Measurements from ENCODE around the gene EPGN. TPM values are rescaled to one million over a fixed set of nuclear protein-coding genes. Genes with fewer than 3 reads are reported as not detected.
A peak's percentile ranks its signal among the peaks of the same experiment; 100 is the strongest.

The EPGN gene
- 0.54 TPM for total RNA-seq
- polyA plus RNA-seq, result not detected

- peaks cover 2% of the 10 kb centered on the region for H3K27me3 ChIP-seq (ENCODE audit: control insufficient read depth, insufficient read depth, low read length)
- Mint-ChIP-seq H3K4me3 (peak within 1 kb of the TSS in 1 of 4 donors; percentile 9), H3K9me3 (no peaks in the 10 kb centered on the region), H3K36me3 (no peaks in the 10 kb centered on the region), H3K27me3 (peaks cover 5% of the 10 kb centered on the region), H3K27ac (peak within 1 kb of the TSS in 1 of 3 donors; percentile 7), H3K4me1 (peaks cover 0 to 7% (median 0%) of the 10 kb centered on the region in 4 donors)
- no peaks in the 10 kb centered on the region for H3K9me3 ChIP-seq (ENCODE audit: control insufficient read depth in 2 of 2, low read length in 2 of 2)
- no peak within 1 kb of the TSS for H3K4me3 ChIP-seq (ENCODE audit: low read depth, low read length)
- peak in 2 of 3 donors; percentile 1 to 6 for DNase-seq
- no peaks in the 10 kb centered on the region for H3K36me3 ChIP-seq (ENCODE audit: control insufficient read depth, insufficient read depth, low read length)
- no peaks in the 10 kb centered on the region for H3K4me1 ChIP-seq (ENCODE audit: control insufficient read depth, insufficient read depth, low read length, poor library complexity, severe bottlenecking)
- no peak for ATAC-seq (ENCODE audit: low read depth in 2 of 2)
- H3K27ac ChIP-seq (ENCODE audit: insufficient read depth, low read length, poor library complexity, severe bottlenecking), result no peak within 1 kb of the TSS
These were observed at the start of gene EPGN for GRCh38 chr4:74308215-74308614. Gene EPGN (plus strand): TSS chr4:74308470. CDS start chr4:74308534, 64 bp downstream.

DNA sequence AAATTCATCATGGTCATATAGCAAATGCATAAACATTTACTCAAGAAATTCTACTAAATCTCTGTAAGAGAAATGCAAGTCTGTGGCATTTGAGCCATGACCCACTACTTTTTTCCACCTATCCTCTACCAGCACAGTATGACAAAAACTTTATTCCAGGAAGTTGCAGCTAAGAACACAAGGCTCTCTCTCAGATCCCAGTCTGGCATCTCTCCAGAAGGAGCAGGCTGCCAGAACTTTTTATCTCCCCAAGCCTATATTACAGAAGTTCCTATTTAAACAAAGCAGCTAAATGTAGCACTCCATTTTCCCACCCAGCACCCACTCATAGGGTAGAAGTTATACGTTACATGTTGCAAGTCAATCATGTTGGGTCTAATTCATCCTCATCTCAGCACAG, 49.3 kb upstream of the EPGN start:
- H3K4me3 ChIP-seq (ENCODE audit: low read depth, low read length), result no peak overlapping the region
- H3K4me1 ChIP-seq (ENCODE audit: control insufficient read depth, insufficient read depth, low read length, poor library complexity, severe bottlenecking), result no peaks in the 10 kb centered on the region
- no peak overlapping the region for H3K4me3 Mint-ChIP-seq
- H3K27me3 ChIP-seq (ENCODE audit: control insufficient read depth, insufficient read depth, low read length), result no peaks in the 10 kb centered on the region
- no peaks in the 10 kb centered on the region for H3K27me3 Mint-ChIP-seq
- H3K36me3 ChIP-seq (ENCODE audit: control insufficient read depth, insufficient read depth, low read length), result no peaks in the 10 kb centered on the region
- no peaks in the 10 kb centered on the region for H3K4me1 Mint-ChIP-seq
- ATAC-seq (ENCODE audit: low read depth in 2 of 2), result no peak
- no peak overlapping the region for H3K27ac ChIP-seq (ENCODE audit: insufficient read depth, low read length, poor library complexity, severe bottlenecking)
- DNase-seq, result no peak
- no peaks in the 10 kb centered on the region for H3K9me3 ChIP-seq (ENCODE audit: control insufficient read depth in 2 of 2, low read length in 2 of 2)
- no peaks in the 10 kb centered on the region for H3K36me3 Mint-ChIP-seq
- peaks cover 0 to 9% (median 0%) of the 10 kb centered on the region in 7 donors for H3K9me3 Mint-ChIP-seq
- no peak overlapping the region for H3K27ac Mint-ChIP-seq

- DNase-seq (no peak), ATAC-seq (ENCODE audit: low read depth in 2 of 2) (no peak)
- Histone ChIP-seq H3K4me3 (ENCODE audit: low read depth, low read length) (no peak overlapping the region), H3K4me1 (ENCODE audit: control insufficient read depth, insufficient read depth, low read length, poor library complexity, severe bottlenecking) (no peaks in the 10 kb centered on the region), H3K36me3 (ENCODE audit: control insufficient read depth, insufficient read depth, low read length) (no peaks in the 10 kb centered on the region), H3K27ac (ENCODE audit: insufficient read depth, low read length, poor library complexity, severe bottlenecking) (no peak overlapping the region), H3K9me3 (ENCODE audit: control insufficient read depth in 2 of 2, low read length in 2 of 2) (no peaks in the 10 kb centered on the region), H3K27me3 (ENCODE audit: control insufficient read depth, insufficient read depth, low read length) (no peaks in the 10 kb centered on the region)
- peaks cover 0 to 9% (median 0%) of the 10 kb centered on the region in 7 donors for H3K9me3 Mint-ChIP-seq
- no peak overlapping the region for H3K4me3 Mint-ChIP-seq
- no peaks in the 10 kb centered on the region for H3K4me1 Mint-ChIP-seq
- no peaks in the 10 kb centered on the region for H3K36me3 Mint-ChIP-seq
- H3K27ac Mint-ChIP-seq, result no peak overlapping the region
- H3K27me3 Mint-ChIP-seq, result no peaks in the 10 kb centered on the region
These were observed 48.2 kb upstream of the EPGN start for GRCh38 chr4:74260036-74260435.

- Mint-ChIP-seq H3K4me3 (no peak overlapping the region), H3K4me1 (no peaks in the 10 kb centered on the region), H3K36me3 (no peaks in the 10 kb centered on the region), H3K27me3 (no peaks in the 10 kb centered on the region), H3K9me3 (peaks cover 0 to 2% (median 0%) of the 10 kb centered on the region in 7 donors), H3K27ac (no peak overlapping the region)
- no peak overlapping the region for H3K4me3 ChIP-seq (ENCODE audit: low read depth, low read length)
- no peaks in the 10 kb centered on the region for H3K9me3 ChIP-seq (ENCODE audit: control insufficient read depth in 2 of 2, low read length in 2 of 2)
- no peaks in the 10 kb centered on the region for H3K4me1 ChIP-seq (ENCODE audit: control insufficient read depth, insufficient read depth, low read length, poor library complexity, severe bottlenecking)
- no peak overlapping the region for H3K27ac ChIP-seq (ENCODE audit: insufficient read depth, low read length, poor library complexity, severe bottlenecking)
- DNase-seq (no peak), ATAC-seq (ENCODE audit: low read depth in 2 of 2) (no peak)
- H3K27me3 ChIP-seq (ENCODE audit: control insufficient read depth, insufficient read depth, low read length), result no peaks in the 10 kb centered on the region
- H3K36me3 ChIP-seq (ENCODE audit: control insufficient read depth, insufficient read depth, low read length), result no peaks in the 10 kb centered on the region
These were observed 45.7 kb upstream of the EPGN start for GRCh38 chr4:74262522-74262921.

- no peak overlapping the region for H3K4me3 Mint-ChIP-seq
- peaks cover 0 to 2% (median 0%) of the 10 kb centered on the region in 7 donors for H3K9me3 Mint-ChIP-seq
- no peak for ATAC-seq (ENCODE audit: low read depth in 2 of 2)
- no peaks in the 10 kb centered on the region for H3K9me3 ChIP-seq (ENCODE audit: control insufficient read depth in 2 of 2, low read length in 2 of 2)
- H3K27ac Mint-ChIP-seq, result no peak overlapping the region
- H3K27me3 Mint-ChIP-seq, result no peaks in the 10 kb centered on the region
- no peak overlapping the region for H3K4me3 ChIP-seq (ENCODE audit: low read depth, low read length)
- no peaks in the 10 kb centered on the region for H3K36me3 Mint-ChIP-seq
- no peak overlapping the region for H3K27ac ChIP-seq (ENCODE audit: insufficient read depth, low read length, poor library complexity, severe bottlenecking)
- DNase-seq, result no peak
- H3K4me1 ChIP-seq (ENCODE audit: control insufficient read depth, insufficient read depth, low read length, poor library complexity, severe bottlenecking), result no peaks in the 10 kb centered on the region
- no peaks in the 10 kb centered on the region for H3K27me3 ChIP-seq (ENCODE audit: control insufficient read depth, insufficient read depth, low read length)
- no peaks in the 10 kb centered on the region for H3K4me1 Mint-ChIP-seq
- no peaks in the 10 kb centered on the region for H3K36me3 ChIP-seq (ENCODE audit: control insufficient read depth, insufficient read depth, low read length)
These were observed 44.7 kb upstream of the EPGN start for GRCh38 chr4:74263551-74263950.

GRCh38 chr4:74266081-74266480, 42.2 kb upstream of the EPGN start:
- H3K27ac ChIP-seq (ENCODE audit: insufficient read depth, low read length, poor library complexity, severe bottlenecking), result no peak overlapping the region
- Mint-ChIP-seq H3K36me3 (no peaks in the 10 kb centered on the region), H3K27ac (no peak overlapping the region), H3K4me1 (no peaks in the 10 kb centered on the region), H3K9me3 (peaks cover 0 to 1% (median 0%) of the 10 kb centered on the region in 7 donors), H3K27me3 (no peaks in the 10 kb centered on the region), H3K4me3 (no peak overlapping the region)
- DNase-seq (no peak), ATAC-seq (ENCODE audit: low read depth in 2 of 2) (no peak)
- H3K27me3 ChIP-seq (ENCODE audit: control insufficient read depth, insufficient read depth, low read length), result no peaks in the 10 kb centered on the region
- no peaks in the 10 kb centered on the region for H3K9me3 ChIP-seq (ENCODE audit: control insufficient read depth in 2 of 2, low read length in 2 of 2)
- no peak overlapping the region for H3K4me3 ChIP-seq (ENCODE audit: low read depth, low read length)
- no peaks in the 10 kb centered on the region for H3K36me3 ChIP-seq (ENCODE audit: control insufficient read depth, insufficient read depth, low read length)
- H3K4me1 ChIP-seq (ENCODE audit: control insufficient read depth, insufficient read depth, low read length, poor library complexity, severe bottlenecking), result no peaks in the 10 kb centered on the region

DNA sequence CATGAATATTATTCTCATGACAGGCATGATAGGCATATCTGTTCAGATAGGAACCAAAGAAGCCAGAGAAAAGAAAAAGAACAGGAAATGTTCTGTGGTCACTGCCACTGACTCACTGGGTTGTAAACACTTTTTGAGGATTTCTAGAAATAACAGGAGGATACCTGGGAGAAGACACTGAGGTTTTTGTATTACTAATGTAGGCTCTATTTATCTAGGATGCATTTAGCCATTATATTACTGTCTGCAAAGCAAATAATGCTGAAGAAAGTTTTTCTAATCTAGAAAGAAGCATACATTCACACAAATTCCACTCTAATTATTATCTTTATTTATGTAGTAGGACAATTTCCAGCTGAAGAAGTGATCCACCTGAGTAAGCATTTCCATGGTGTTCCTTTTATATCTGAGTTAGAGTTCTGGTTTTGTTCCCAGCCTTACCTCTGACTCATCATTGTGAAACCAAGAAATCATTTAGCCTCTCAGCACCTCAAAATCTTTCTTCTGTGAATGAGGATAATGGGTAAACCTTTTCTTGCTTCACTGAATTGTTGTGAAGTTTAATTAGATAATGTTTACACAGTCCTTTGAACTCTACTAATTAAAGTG, 40.2 kb upstream of the EPGN start:
- H3K4me3 ChIP-seq (ENCODE audit: low read depth, low read length), result no peak overlapping the region
- DNase-seq (no peak), ATAC-seq (ENCODE audit: low read depth in 2 of 2) (no peak)
- no peaks in the 10 kb centered on the region for H3K36me3 Mint-ChIP-seq
- H3K4me3 Mint-ChIP-seq, result no peak overlapping the region
- H3K27me3 Mint-ChIP-seq, result no peaks in the 10 kb centered on the region
- no peak overlapping the region for H3K27ac ChIP-seq (ENCODE audit: insufficient read depth, low read length, poor library complexity, severe bottlenecking)
- no peak overlapping the region for H3K27ac Mint-ChIP-seq
- H3K9me3 ChIP-seq (ENCODE audit: control insufficient read depth in 2 of 2, low read length in 2 of 2), result no peaks in the 10 kb centered on the region
- no peaks in the 10 kb centered on the region for H3K4me1 Mint-ChIP-seq
- H3K4me1 ChIP-seq (ENCODE audit: control insufficient read depth, insufficient read depth, low read length, poor library complexity, severe bottlenecking), result no peaks in the 10 kb centered on the region
- no peaks in the 10 kb centered on the region for H3K27me3 ChIP-seq (ENCODE audit: control insufficient read depth, insufficient read depth, low read length)
- H3K36me3 ChIP-seq (ENCODE audit: control insufficient read depth, insufficient read depth, low read length), result no peaks in the 10 kb centered on the region
- H3K9me3 Mint-ChIP-seq, result peaks cover 0 to 4% (median 0%) of the 10 kb centered on the region in 7 donors

DNA sequence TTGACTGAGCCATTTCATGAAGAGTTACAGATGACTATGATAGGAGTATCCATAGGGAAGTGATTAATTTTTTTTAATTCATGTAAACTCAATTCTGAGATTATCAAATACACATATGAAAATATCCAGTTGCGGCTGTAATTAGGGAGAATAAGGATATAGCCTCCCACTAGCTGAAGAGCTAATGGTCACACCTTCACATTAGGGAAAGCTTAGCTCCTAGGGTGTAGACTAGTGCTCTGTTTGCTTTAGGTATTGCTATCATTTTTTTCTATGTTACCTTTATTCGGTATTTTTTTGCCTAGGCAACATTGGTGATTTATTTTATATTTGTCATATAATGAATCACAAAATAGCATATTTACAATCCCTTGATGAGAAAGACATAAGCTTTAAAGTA, 39.6 kb upstream of the EPGN start:
- H3K27me3 ChIP-seq (ENCODE audit: control insufficient read depth, insufficient read depth, low read length), result no peaks in the 10 kb centered on the region
- H3K9me3 Mint-ChIP-seq, result peaks cover 0 to 4% (median 0%) of the 10 kb centered on the region in 7 donors
- no peak overlapping the region for H3K4me3 Mint-ChIP-seq
- DNase-seq (no peak), ATAC-seq (ENCODE audit: low read depth in 2 of 2) (no peak)
- H3K27me3 Mint-ChIP-seq, result no peaks in the 10 kb centered on the region
- H3K27ac ChIP-seq (ENCODE audit: insufficient read depth, low read length, poor library complexity, severe bottlenecking), result no peak overlapping the region
- no peak overlapping the region for H3K27ac Mint-ChIP-seq
- no peaks in the 10 kb centered on the region for H3K36me3 Mint-ChIP-seq
- no peaks in the 10 kb centered on the region for H3K4me1 Mint-ChIP-seq
- H3K36me3 ChIP-seq (ENCODE audit: control insufficient read depth, insufficient read depth, low read length), result no peaks in the 10 kb centered on the region
- no peaks in the 10 kb centered on the region for H3K4me1 ChIP-seq (ENCODE audit: control insufficient read depth, insufficient read depth, low read length, poor library complexity, severe bottlenecking)
- H3K4me3 ChIP-seq (ENCODE audit: low read depth, low read length), result no peak overlapping the region
- no peaks in the 10 kb centered on the region for H3K9me3 ChIP-seq (ENCODE audit: control insufficient read depth in 2 of 2, low read length in 2 of 2)
